GM12878 (cell line): ENCODE data around the gene CA14. TPM values are rescaled to one million over a fixed set of nuclear protein-coding genes. Genes with fewer than 3 reads are reported as not detected.

Experiments
- BRCA1 ChIP-seq: IDR thresholded peaks from 2 replicates; pipeline ENCODE4 v1.6.1; 2011; ENCODE audit warnings: low read depth, low read length, improper control_type of control experiment
- CBX3 ChIP-seq: fragments of 200-600 bp; sonication (generic); IDR thresholded peaks from 2 replicates; pipeline ENCODE4 v1.6.1; 2016; ENCODE audit warnings: low read depth, borderline replicate concordance
- CBX5 ChIP-seq: sonication (generic); IDR thresholded peaks from 2 replicates; pipeline ENCODE4 v1.6.1; 2016; ENCODE audit warnings: low read depth, moderate library complexity, mild to moderate bottlenecking, inconsistent platforms
- DPF2 ChIP-seq: fragments of 450-650 bp; IDR thresholded peaks from 2 replicates; pipeline ENCODE4 v1.6.1; 2017; ENCODE audit warnings: mild to moderate bottlenecking
- EP300 ChIP-seq, 2 experiments: fragments of 150-350 bp in 1 of 2; IDR thresholded peaks; 2 replicates each; pipeline ENCODE4 v1.6.1; 2011 to 2012; ENCODE audit warnings: low read depth in 2 of 2, low read length in 2 of 2, borderline replicate concordance in 1 of 2, improper control_type of control experiment in 1 of 2, inconsistent platforms in 1 of 2; ENCODE audit not compliant: control insufficient read depth in 1 of 2
- EZH2 ChIP-seq: IDR thresholded peaks from 2 replicates; pipeline ENCODE4 v1.6.1; 2012; ENCODE audit warnings: low read depth, mild to moderate bottlenecking, control low read depth, inconsistent platforms, low read length, borderline replicate concordance; ENCODE audit not compliant: control insufficient read depth
- FOS ChIP-seq: IDR thresholded peaks from 3 replicates; pipeline ENCODE4 v1.6.1; 2011; ENCODE audit warnings: borderline replicate concordance; ENCODE audit not compliant: insufficient read length; ENCODE audit errors: extremely low read depth
- FOXM1 ChIP-seq: IDR thresholded peaks from 2 replicates; pipeline ENCODE4 v1.6.1; 2012; ENCODE audit warnings: low read depth, mild to moderate bottlenecking, inconsistent platforms, low read length, moderate library complexity
- GATAD2B ChIP-seq: fragments of 450-650 bp; conservative IDR thresholded peaks from 2 replicates; pipeline ENCODE4 v1.6.1; 2017; ENCODE audit warnings: low read depth, mild to moderate bottlenecking, moderate library complexity
- IKZF2 ChIP-seq, 2 experiments: fragments of 450-650 bp; IDR thresholded peaks; 2 replicates each; pipeline ENCODE4 v1.6.1; 2017; ENCODE audit warnings: mild to moderate bottlenecking in 2 of 2, moderate library complexity in 2 of 2
- MXI1 ChIP-seq: fragments of 150-350 bp; IDR thresholded peaks from 2 replicates; pipeline ENCODE4 v1.6.1; 2011; ENCODE audit warnings: low read depth, mild to moderate bottlenecking, inconsistent platforms, low read length, improper control_type of control experiment
- NFYB ChIP-seq: IDR thresholded peaks from 2 replicates; pipeline ENCODE4 v1.6.1; 2011; ENCODE audit warnings: low read depth, mild to moderate bottlenecking, low read length, improper control_type of control experiment, moderate library complexity; ENCODE audit not compliant: insufficient read depth
- NKRF ChIP-seq: fragments of 450-650 bp; conservative IDR thresholded peaks from 2 replicates; pipeline ENCODE4 v1.6.1; 2017; ENCODE audit warnings: mild to moderate bottlenecking, moderate library complexity
- NR2C1 ChIP-seq: fragments of 450-650 bp; IDR thresholded peaks from 2 replicates; pipeline ENCODE4 v1.6.1; 2017; ENCODE audit warnings: antibody characterized with exemption, mild to moderate bottlenecking, moderate library complexity
- NR2C2 ChIP-seq: IDR thresholded peaks from 2 replicates; pipeline ENCODE4 v1.6.1; 2011; ENCODE audit warnings: borderline replicate concordance, low read depth; ENCODE audit not compliant: control insufficient read depth, insufficient read length
- PAX5 ChIP-seq: IDR thresholded peaks from 2 replicates; pipeline ENCODE4 v1.6.1; 2011; ENCODE audit warnings: low read depth, low read length, borderline replicate concordance
- RB1 ChIP-seq: fragments of 450-650 bp; formaldehyde crosslinking; IDR thresholded peaks from 2 replicates; pipeline ENCODE4 v1.6.1; 2017; ENCODE audit warnings: mild to moderate bottlenecking, borderline replicate concordance
- REST ChIP-seq: IDR thresholded peaks from 2 replicates; pipeline ENCODE4 v1.6.1; 2012; ENCODE audit warnings: mild to moderate bottlenecking, low read depth, low read length
- SIN3A ChIP-seq: IDR thresholded peaks from 2 replicates; pipeline ENCODE4 v1.6.1; 2012; ENCODE audit warnings: low read depth, low read length, improper control_type of control experiment
- SIX5 ChIP-seq: IDR thresholded peaks from 2 replicates; pipeline ENCODE4 v1.6.1; 2011; ENCODE audit warnings: mild to moderate bottlenecking, low read depth, low read length, moderate library complexity; ENCODE audit not compliant: severe bottlenecking
- STAT3 ChIP-seq: IDR thresholded peaks from 2 replicates; pipeline ENCODE4 v1.6.1; 2011; ENCODE audit warnings: low read depth, low read length, improper control_type of control experiment
- USF1 ChIP-seq: IDR thresholded peaks from 2 replicates; pipeline ENCODE4 v1.6.1; 2011; ENCODE audit warnings: borderline replicate concordance, low read depth, mild to moderate bottlenecking, moderate library complexity, mixed read lengths, low read length; ENCODE audit not compliant: insufficient read depth; ENCODE audit errors: extremely low read length
- YBX1 ChIP-seq: fragments of 450-650 bp; IDR thresholded peaks from 2 replicates; pipeline ENCODE4 v1.6.1; 2016; ENCODE audit warnings: antibody characterized with exemption
- ZNF274 ChIP-seq: IDR thresholded peaks from one replicate; pipeline ENCODE4 v1.8.0; 2011; ENCODE audit not compliant: insufficient read length, insufficient read depth
- polyA plus RNA-seq, 11 experiments: library from polyadenylated mRNA; depleted of rRNA in 4 of 11; unstranded in 6 of 11; stranded (reverse) in 5 of 11; fragments of >200 nt; fragmentation: Nextera tagmentation in 4 of 11; fragmentation: Illumina TruSeq in 1 of 11; extraction: Ambion mirVana in 4 of 11; extraction: Trizol in 1 of 11; gene quantifications; 1 replicate in 1 of 11; 2 replicates in 10 of 11; pipeline versions ENCODE4 v1.2.1 to v1.2.3, GENCODE V29; 2011 to 2016; ENCODE audit warnings: inconsistent platforms in 2 of 11, missing spikeins in 2 of 11, low read depth in 1 of 11
- total RNA-seq, 4 experiments: library from RNA; depleted of rRNA in 3 of 4; stranded (reverse); fragments of >200 nt in 3 of 4; fragmentation: Illumina TruSeq in 1 of 4; extraction: Trizol in 1 of 4; gene quantifications; 2 replicates each; pipeline versions ENCODE4 v1.2.1 to v1.2.3, GENCODE V29; 2013 to 2021

The CA14 gene
- total and polyA plus RNA-seq, 10 of the 15 experiments (the other 5 are each of a cell fraction or from before 2014, with no cell fraction given): 0.11 to 0.35 (median 0.29) TPM; not detected in 6

GRCh38 chr1:150268705-150269403 lies 11.3 kb downstream of the CA14 start, which contains the start of gene APH1A (continued):
- peak; percentile 89 for TF ChIP-seq SIX5
- TF ChIP-seq BRCA1: no peak
- TF ChIP-seq STAT3: no peak
- no peak for TF ChIP-seq YBX1
- no peak for TF ChIP-seq DPF2
- TF ChIP-seq CBX5: no peak
- peak; percentile 24; the same call in 1 of the 2 replicates for TF ChIP-seq SIN3A
- peak; percentile 39 for TF ChIP-seq USF1
- no peak for TF ChIP-seq FOS
- no peak for TF ChIP-seq FOXM1
- TF ChIP-seq EP300 (IDR thresholded peaks at IDR 0.05; ENCODE audit: borderline replicate concordance in 1 of 2, control insufficient read depth in 1 of 2, low read depth in 2 of 2, low read length in 2 of 2): no peak
- 0 out of 2 replicates have a peak, but pooled peaks have one; percentile 70 for TF ChIP-seq MXI1
- TF ChIP-seq CBX3: no peak
- peak; percentile 58 for TF ChIP-seq NR2C1
- TF ChIP-seq NR2C2: no peak
- no peak for TF ChIP-seq PAX5
- no peak for TF ChIP-seq ZNF274
- TF ChIP-seq IKZF2 (IDR thresholded peaks at IDR 0.05): peak; percentile 62 to 72
- peak; percentile 36; the same call in 1 of the 2 replicates for TF ChIP-seq RB1
- TF ChIP-seq EZH2: no peak
- TF ChIP-seq NFYB: peak; percentile 66; the same call in 1 of the 2 replicates
- TF ChIP-seq NKRF: peak; percentile 60
- no peak for TF ChIP-seq REST
- peak; percentile 76 for TF ChIP-seq GATAD2B
